Esophagus squamous epithelium (tissue), 4 donors: ENCODE measurements around the gene KCNH3.

ENCODE experiments used
- POLR2A ChIP-seq, 4 donors: fragments of 450-650 bp; IDR thresholded peaks; one replicate each; pipeline ENCODE4 v1.6.1; 2017; ENCODE audit warnings: antibody characterized with exemption in 4 of 4, mild to moderate bottlenecking in 4 of 4, moderate library complexity in 3 of 4
- TF ChIP-seq, protein P1 (sequence below), 6 experiments: fragments of 450-650 bp in 4 of 6; fragments of 200-600 bp in 2 of 6; sonication (generic) in 2 of 6; IDR thresholded peaks; one replicate each; pipeline ENCODE4 v1.5.1; 2016 to 2019; ENCODE audit warnings: antibody characterized with exemption in 6 of 6, mild to moderate bottlenecking in 4 of 6, moderate library complexity in 4 of 6

DNA sequence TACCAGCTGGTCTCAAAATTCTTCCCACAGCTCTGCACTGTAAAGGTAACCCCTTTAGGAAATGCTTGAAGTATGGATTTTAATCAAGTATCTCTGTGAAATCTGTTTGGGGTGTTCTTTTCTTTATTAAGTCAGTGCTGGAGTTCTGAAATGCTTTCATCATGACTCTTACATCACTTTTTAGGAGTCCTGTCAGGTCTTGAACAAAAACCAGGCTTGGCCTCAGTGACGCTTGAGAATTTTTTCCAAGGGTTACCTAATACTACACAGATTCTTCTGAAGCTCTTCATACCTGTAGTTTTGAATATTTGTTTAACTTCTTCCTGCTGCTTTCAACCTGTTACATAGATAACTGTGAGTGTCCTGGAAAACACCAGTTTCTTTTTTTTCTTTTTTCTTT is 47.0 kb upstream of the KCNH3 start:
- TF ChIP-seq, protein P1, sequence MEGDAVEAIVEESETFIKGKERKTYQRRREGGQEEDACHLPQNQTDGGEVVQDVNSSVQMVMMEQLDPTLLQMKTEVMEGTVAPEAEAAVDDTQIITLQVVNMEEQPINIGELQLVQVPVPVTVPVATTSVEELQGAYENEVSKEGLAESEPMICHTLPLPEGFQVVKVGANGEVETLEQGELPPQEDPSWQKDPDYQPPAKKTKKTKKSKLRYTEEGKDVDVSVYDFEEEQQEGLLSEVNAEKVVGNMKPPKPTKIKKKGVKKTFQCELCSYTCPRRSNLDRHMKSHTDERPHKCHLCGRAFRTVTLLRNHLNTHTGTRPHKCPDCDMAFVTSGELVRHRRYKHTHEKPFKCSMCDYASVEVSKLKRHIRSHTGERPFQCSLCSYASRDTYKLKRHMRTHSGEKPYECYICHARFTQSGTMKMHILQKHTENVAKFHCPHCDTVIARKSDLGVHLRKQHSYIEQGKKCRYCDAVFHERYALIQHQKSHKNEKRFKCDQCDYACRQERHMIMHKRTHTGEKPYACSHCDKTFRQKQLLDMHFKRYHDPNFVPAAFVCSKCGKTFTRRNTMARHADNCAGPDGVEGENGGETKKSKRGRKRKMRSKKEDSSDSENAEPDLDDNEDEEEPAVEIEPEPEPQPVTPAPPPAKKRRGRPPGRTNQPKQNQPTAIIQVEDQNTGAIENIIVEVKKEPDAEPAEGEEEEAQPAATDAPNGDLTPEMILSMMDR (IDR thresholded peaks at IDR 0.05) = no peak
- no peak for TF ChIP-seq POLR2A (IDR thresholded peaks at IDR 0.05)
